ENCODE measurements around the gene GRB10.
"Not testable (repeated sequence)": the region's sequence is repeated elsewhere in the genome, so short reads cannot be mapped to it uniquely, and the experiment has no call there.

Gene GRB10

GRCh38 chr7:50552139-50552538 is 230.6 kb downstream of the GRB10 start:
- H3K27ac ChIP-seq (ENCODE audit: low read length) = no peak overlapping the region
- TF ChIP-seq, protein P1, sequence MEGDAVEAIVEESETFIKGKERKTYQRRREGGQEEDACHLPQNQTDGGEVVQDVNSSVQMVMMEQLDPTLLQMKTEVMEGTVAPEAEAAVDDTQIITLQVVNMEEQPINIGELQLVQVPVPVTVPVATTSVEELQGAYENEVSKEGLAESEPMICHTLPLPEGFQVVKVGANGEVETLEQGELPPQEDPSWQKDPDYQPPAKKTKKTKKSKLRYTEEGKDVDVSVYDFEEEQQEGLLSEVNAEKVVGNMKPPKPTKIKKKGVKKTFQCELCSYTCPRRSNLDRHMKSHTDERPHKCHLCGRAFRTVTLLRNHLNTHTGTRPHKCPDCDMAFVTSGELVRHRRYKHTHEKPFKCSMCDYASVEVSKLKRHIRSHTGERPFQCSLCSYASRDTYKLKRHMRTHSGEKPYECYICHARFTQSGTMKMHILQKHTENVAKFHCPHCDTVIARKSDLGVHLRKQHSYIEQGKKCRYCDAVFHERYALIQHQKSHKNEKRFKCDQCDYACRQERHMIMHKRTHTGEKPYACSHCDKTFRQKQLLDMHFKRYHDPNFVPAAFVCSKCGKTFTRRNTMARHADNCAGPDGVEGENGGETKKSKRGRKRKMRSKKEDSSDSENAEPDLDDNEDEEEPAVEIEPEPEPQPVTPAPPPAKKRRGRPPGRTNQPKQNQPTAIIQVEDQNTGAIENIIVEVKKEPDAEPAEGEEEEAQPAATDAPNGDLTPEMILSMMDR (IDR thresholded peaks at IDR 0.05; ENCODE audit: borderline replicate concordance, extremely low read depth, low read length, poor library complexity, severe bottlenecking) = no peak
- TF ChIP-seq EZH2 (IDR thresholded peaks at IDR 0.05; ENCODE audit: borderline replicate concordance, low read depth, low read length, severe bottlenecking) = no peak
- H3K9me3 ChIP-seq (ENCODE audit: insufficient read depth, low read length, severe bottlenecking) = no peaks in the 10 kb centered on the region
- no peak overlapping the region for H3K4me2 ChIP-seq (ENCODE audit: insufficient read depth, low read length)
- H3K79me2 ChIP-seq (ENCODE audit: insufficient read depth, low read length) = no peaks in the 10 kb centered on the region
- no peak overlapping the region for H3K9ac ChIP-seq (ENCODE audit: low read depth, low read length)
- peaks cover 6% of the 10 kb centered on the region for H3K27me3 ChIP-seq (ENCODE audit: insufficient read depth, low read length, poor library complexity)
- H3K4me3 ChIP-seq (ENCODE audit: low read depth in 1 of 2, low read length in 2 of 2) = no peak overlapping the region
- ATAC-seq (ENCODE audit: insufficient read depth, low read depth) (no peak), DNase-seq (no peak)
- no peaks in the 10 kb centered on the region for H4K20me1 ChIP-seq (ENCODE audit: insufficient read depth, low read length)
- H3K36me3 ChIP-seq (ENCODE audit: insufficient read depth, low read length) = no peaks in the 10 kb centered on the region
- no peak overlapping the region for H2AFZ ChIP-seq (ENCODE audit: low read depth, low read length)
- no peaks in the 10 kb centered on the region for H3K4me1 ChIP-seq (ENCODE audit: insufficient read depth, low read length)

DNA sequence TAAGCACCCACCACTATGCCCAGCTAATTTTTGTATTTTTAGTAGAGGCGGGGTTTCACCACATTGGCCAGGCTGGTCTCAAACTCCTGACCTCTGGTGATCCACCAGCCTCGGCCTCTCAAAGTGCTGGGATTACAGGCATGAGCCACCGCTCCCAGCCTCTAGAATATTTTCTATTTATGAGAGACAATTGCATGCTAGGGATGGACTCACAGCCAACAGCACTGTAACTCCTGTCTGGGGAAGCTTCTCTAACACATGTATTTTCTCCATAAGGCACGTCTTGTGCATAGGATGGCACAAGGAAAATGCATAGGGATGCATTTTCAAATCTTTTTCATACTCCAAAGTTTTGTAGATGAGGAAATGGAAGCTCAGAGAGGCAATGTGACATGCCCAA is 237.1 kb downstream of the GRB10 start:
- not testable (repeated sequence) for H3K4me1 ChIP-seq (ENCODE audit: insufficient read depth, low read length); H3K4me3 ChIP-seq (ENCODE audit: low read depth in 1 of 2, low read length in 2 of 2); H2AFZ ChIP-seq (ENCODE audit: low read depth, low read length); H3K9me3 ChIP-seq (ENCODE audit: insufficient read depth, low read length, severe bottlenecking); H3K9ac ChIP-seq (ENCODE audit: low read depth, low read length); H3K36me3 ChIP-seq (ENCODE audit: insufficient read depth, low read length); DNase-seq; H4K20me1 ChIP-seq (ENCODE audit: insufficient read depth, low read length); H3K27ac ChIP-seq (ENCODE audit: low read length); ATAC-seq (ENCODE audit: insufficient read depth, low read depth); H3K4me2 ChIP-seq (ENCODE audit: insufficient read depth, low read length); H3K27me3 ChIP-seq (ENCODE audit: insufficient read depth, low read length, poor library complexity); H3K79me2 ChIP-seq (ENCODE audit: insufficient read depth, low read length)

- no peak overlapping the region for H3K27ac ChIP-seq (ENCODE audit: low read length)
- no peaks in the 10 kb centered on the region for H3K36me3 ChIP-seq (ENCODE audit: insufficient read depth, low read length)
- TF ChIP-seq EZH2 (IDR thresholded peaks at IDR 0.05; ENCODE audit: borderline replicate concordance, low read depth, low read length, severe bottlenecking) = no peak
- TF ChIP-seq, protein P1 (IDR thresholded peaks at IDR 0.05; ENCODE audit: borderline replicate concordance, extremely low read depth, low read length, poor library complexity, severe bottlenecking) = no peak
- H3K27me3 ChIP-seq (ENCODE audit: insufficient read depth, low read length, poor library complexity) = no peaks in the 10 kb centered on the region
- no peaks in the 10 kb centered on the region for H3K4me1 ChIP-seq (ENCODE audit: insufficient read depth, low read length)
- DNase-seq (no peak), ATAC-seq (ENCODE audit: insufficient read depth, low read depth) (no peak)
- no peaks in the 10 kb centered on the region for H3K79me2 ChIP-seq (ENCODE audit: insufficient read depth, low read length)
- no peak overlapping the region for H3K4me2 ChIP-seq (ENCODE audit: insufficient read depth, low read length)
- no peak overlapping the region for H3K4me3 ChIP-seq (ENCODE audit: low read depth in 1 of 2, low read length in 2 of 2)
- no peaks in the 10 kb centered on the region for H4K20me1 ChIP-seq (ENCODE audit: insufficient read depth, low read length)
- H3K9ac ChIP-seq (ENCODE audit: low read depth, low read length) = no peak overlapping the region
- H2AFZ ChIP-seq (ENCODE audit: low read depth, low read length) = no peak overlapping the region
- no peaks in the 10 kb centered on the region for H3K9me3 ChIP-seq (ENCODE audit: insufficient read depth, low read length, severe bottlenecking)
These were observed 237.7 kb downstream of the GRB10 start for GRCh38 chr7:50544992-50545391.

- DNase-seq (no peak), ATAC-seq (ENCODE audit: insufficient read depth, low read depth) (no peak)
- H4K20me1 ChIP-seq (ENCODE audit: insufficient read depth, low read length) = no peaks in the 10 kb centered on the region
- no peaks in the 10 kb centered on the region for H3K36me3 ChIP-seq (ENCODE audit: insufficient read depth, low read length)
- no peaks in the 10 kb centered on the region for H3K4me1 ChIP-seq (ENCODE audit: insufficient read depth, low read length)
- TF ChIP-seq, protein P1 (IDR thresholded peaks at IDR 0.05; ENCODE audit: borderline replicate concordance, extremely low read depth, low read length, poor library complexity, severe bottlenecking) = no peak
- TF ChIP-seq EZH2 (IDR thresholded peaks at IDR 0.05; ENCODE audit: borderline replicate concordance, low read depth, low read length, severe bottlenecking) = no peak
- no peaks in the 10 kb centered on the region for H3K27me3 ChIP-seq (ENCODE audit: insufficient read depth, low read length, poor library complexity)
- H3K79me2 ChIP-seq (ENCODE audit: insufficient read depth, low read length) = no peaks in the 10 kb centered on the region
- no peak overlapping the region for H3K4me2 ChIP-seq (ENCODE audit: insufficient read depth, low read length)
- H3K4me3 ChIP-seq (ENCODE audit: low read depth in 1 of 2, low read length in 2 of 2) = no peak overlapping the region
- H3K9me3 ChIP-seq (ENCODE audit: insufficient read depth, low read length, severe bottlenecking) = no peaks in the 10 kb centered on the region
- H3K9ac ChIP-seq (ENCODE audit: low read depth, low read length) = no peak overlapping the region
- H2AFZ ChIP-seq (ENCODE audit: low read depth, low read length) = no peak overlapping the region
- no peak overlapping the region for H3K27ac ChIP-seq (ENCODE audit: low read length)
These were observed 238.8 kb downstream of the GRB10 start for GRCh38 chr7:50543776-50544442.
